SU-DHL-6 (cell line): Measurements from ENCODE around the gene LHX3.

Experiments
- CTCF ChIP-seq: fragments of 200-600 bp; sonication (generic); IDR thresholded peaks from one replicate; pipeline ENCODE4 v1.5.1; 2017; ENCODE audit warnings: antibody characterized with exemption, mild to moderate bottlenecking, low read length, moderate library complexity; ENCODE audit not compliant: insufficient read depth, poor library complexity, severe bottlenecking
- EZH2phosphoT487 ChIP-seq: fragments of 200-600 bp; sonication (generic), shearing (Covaris generic); conservative IDR thresholded peaks from 2 replicates; pipeline ENCODE4 v1.6.1; 2018; ENCODE audit warnings: mild to moderate bottlenecking, antibody characterized with exemption, low read length, moderate library complexity, mixed read lengths

- TF ChIP-seq CTCF (no peak), EZH2phosphoT487 (no peak)
These were observed 44.5 kb downstream of the LHX3 start for GRCh38 chr9:136160381-136160841.
